ACC112 (cell line): ENCODE data around the gene TPCN1.

Source experiments
- H2AFZ ChIP-seq: fragments of 200-600 bp; sonication (generic); one replicate; pipeline ENCODE4 v1.6.0; 2017; ENCODE audit warnings: antibody characterized with exemption, low read length; ENCODE audit not compliant: unreplicated experiment
- H3K27ac ChIP-seq: fragments of 200-600 bp; sonication (generic); 2 replicates; pipeline ENCODE4 v1.5.1; 2014; ENCODE audit warnings: low read depth, mild to moderate bottlenecking, antibody characterized with exemption, low read length, moderate library complexity
- H3K27me3 ChIP-seq: fragments of 200-600 bp; sonication (generic); 2 replicates; pipeline ENCODE4 v1.6.1; 2014; ENCODE audit warnings: mild to moderate bottlenecking, antibody characterized with exemption, low read length, moderate library complexity, mixed read lengths; ENCODE audit not compliant: insufficient read depth
- H3K36me3 ChIP-seq: fragments of 200-600 bp; sonication (generic); 2 replicates; pipeline ENCODE4 v1.6.1; 2016; ENCODE audit warnings: mild to moderate bottlenecking, antibody characterized with exemption, low read length, moderate library complexity, mixed read lengths; ENCODE audit not compliant: insufficient read depth
- H3K4me1 ChIP-seq: fragments of 200-600 bp; sonication (generic); one replicate; pipeline ENCODE4 v1.6.1; 2016; ENCODE audit warnings: low read length, mixed read lengths; ENCODE audit not compliant: insufficient read depth, unreplicated experiment, control insufficient read depth
- H3K4me3 ChIP-seq: fragments of 200-600 bp; sonication (generic); 2 replicates; pipeline ENCODE4 v1.5.1; 2014; ENCODE audit warnings: mild to moderate bottlenecking, low read depth, low read length
- H3K79me2 ChIP-seq: fragments of 200-600 bp; sonication (generic); one replicate; pipeline ENCODE4 v1.6.0; 2016; ENCODE audit warnings: low read length; ENCODE audit not compliant: control insufficient read depth, unreplicated experiment, insufficient read depth

TPCN1 gene

DNA sequence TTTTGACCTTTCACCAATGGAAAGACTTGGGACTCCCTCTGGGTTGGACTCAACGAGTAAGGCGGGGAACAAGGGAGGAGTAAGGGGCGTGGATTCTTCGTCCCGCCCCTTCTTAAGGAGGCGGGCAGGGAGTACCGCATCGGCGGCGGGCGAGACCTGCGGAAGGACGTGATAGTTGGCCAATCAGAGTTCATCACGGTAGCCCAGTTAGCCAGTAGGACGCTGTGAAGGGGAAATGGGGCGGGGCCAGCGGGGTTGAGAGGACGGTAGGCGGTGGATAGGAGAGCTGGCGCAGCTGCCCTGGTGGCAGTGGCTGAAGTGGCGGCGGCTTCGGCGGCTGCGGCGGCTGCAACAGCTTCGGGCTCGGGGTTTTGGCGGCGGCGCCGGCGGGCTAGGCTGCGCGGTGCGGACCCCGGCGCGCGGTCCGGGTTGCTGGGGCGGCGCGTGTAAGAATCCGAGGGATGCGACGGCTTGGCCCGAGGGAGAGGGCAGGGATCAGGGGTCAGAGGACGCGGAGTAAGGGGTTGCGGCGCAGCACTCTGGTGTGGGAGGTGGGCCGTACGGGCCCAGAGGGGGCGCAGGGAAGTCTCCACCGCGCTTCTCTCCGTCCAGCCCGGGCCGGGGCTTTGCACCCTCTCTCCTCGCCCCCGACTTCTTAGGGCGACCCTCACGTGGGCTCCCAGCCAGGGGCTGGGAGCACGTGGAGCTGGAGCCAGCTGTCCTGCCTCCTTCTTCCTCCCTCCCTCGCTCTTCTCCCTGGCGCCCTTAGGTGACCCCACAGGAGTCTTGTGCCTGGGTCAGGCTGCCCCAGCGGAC lies at the start of gene TPCN1:
Gene TPCN1 (plus strand): TSS at position 284 of the 816 bp plus-strand sequence. CDS start 5,389 bp downstream, outside the sequence.
- H3K27ac ChIP-seq: peak within 1 kb of the TSS; percentile 94
- no peaks in the 10 kb centered on the region for H3K36me3 ChIP-seq
- H3K27me3 ChIP-seq: no peaks in the 10 kb centered on the region
- H3K4me1 ChIP-seq: peaks cover 32% of the 10 kb centered on the region
- peak within 1 kb of the TSS; percentile 88 for H3K4me3 ChIP-seq
- peaks cover 18% of the 10 kb centered on the region for H3K79me2 ChIP-seq
- H2AFZ ChIP-seq: peak within 1 kb of the TSS; percentile 70

DNA sequence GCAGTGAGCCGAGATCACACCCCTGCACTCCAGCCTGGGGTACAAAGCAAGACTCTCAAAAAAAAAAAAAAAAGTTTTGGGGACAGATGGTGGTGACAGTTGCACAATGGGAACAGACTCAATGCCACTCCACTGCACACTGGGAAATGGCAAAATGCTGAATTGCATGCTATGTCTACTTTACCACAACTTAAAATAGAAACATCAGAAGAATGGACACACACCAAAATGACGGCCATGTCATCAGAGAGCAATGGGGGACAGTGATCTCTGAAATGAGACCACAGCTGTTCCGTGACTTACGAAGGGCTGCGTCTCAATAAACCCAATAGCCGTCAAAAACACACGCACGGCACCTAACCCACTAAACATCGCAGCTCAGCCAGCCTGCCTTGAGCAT lies 49.7 kb upstream of the TPCN1 start:
- no peaks in the 10 kb centered on the region for H3K27me3 ChIP-seq
- H3K27ac ChIP-seq: no peak overlapping the region
- H3K79me2 ChIP-seq: no peaks in the 10 kb centered on the region
- H3K4me1 ChIP-seq: no peaks in the 10 kb centered on the region
- H3K36me3 ChIP-seq: peaks cover 28% of the 10 kb centered on the region
- no peak overlapping the region for H2AFZ ChIP-seq
- H3K4me3 ChIP-seq: no peak overlapping the region

DNA sequence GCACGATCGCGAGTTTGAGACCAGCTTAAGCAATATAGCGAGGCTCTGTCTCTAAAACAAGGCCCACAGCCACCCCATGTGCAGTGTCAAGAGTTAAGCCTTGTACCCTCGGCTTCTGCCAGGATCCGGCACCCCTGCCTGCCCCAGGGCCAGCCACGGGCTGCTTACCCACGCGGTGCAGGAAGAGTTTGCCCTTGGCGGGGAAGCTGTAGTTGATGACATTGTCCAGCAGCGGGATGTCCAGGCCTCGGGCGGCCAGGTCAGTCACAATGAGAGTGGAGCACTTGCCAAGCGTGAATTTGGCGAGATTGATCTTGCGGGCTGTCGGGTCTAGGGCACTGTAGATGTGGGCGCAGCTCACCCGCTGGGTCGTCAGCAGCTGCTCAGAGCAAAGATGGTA lies 49.1 kb upstream of the TPCN1 start:
- Histone ChIP-seq H3K4me3 (no peak overlapping the region), H3K79me2 (no peaks in the 10 kb centered on the region), H3K27me3 (no peaks in the 10 kb centered on the region), H3K27ac (no peak overlapping the region), H3K4me1 (no peaks in the 10 kb centered on the region), H2AFZ (no peak overlapping the region), H3K36me3 (peaks cover 30% of the 10 kb centered on the region)

DNA sequence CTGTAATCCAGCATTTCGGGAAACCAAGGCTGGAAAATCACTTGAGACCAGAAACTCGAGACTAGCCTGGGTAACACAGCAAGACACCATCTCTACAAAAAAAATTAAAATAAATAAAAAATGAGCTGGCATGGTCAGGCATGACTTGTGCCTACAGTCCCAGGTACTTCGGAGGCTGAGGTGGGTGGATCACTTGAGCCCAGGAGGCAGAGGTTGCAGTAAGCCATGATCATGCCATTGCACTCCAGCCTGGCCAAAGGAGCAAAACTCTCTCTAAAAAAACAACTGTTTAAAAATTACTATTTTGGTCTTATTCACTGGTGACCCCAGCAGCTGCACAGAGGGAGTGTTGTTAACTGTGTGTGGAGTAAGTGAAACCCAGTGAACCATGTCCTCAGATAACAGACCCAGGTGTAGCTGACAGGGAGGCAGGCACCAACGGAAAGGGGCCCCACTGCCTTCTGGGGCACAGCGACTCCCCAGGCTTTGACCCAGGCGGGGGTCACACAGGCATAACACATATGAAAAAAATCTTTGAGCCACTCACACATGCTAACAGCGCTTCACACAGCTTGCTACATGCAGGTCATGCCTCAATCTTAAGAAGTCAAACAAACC lies 48.1 kb upstream of the TPCN1 start:
- H3K4me3 ChIP-seq: no peak overlapping the region
- H3K27me3 ChIP-seq: no peaks in the 10 kb centered on the region
- H2AFZ ChIP-seq: no peak overlapping the region
- H3K4me1 ChIP-seq: no peaks in the 10 kb centered on the region
- no peaks in the 10 kb centered on the region for H3K79me2 ChIP-seq
- peaks cover 40% of the 10 kb centered on the region for H3K36me3 ChIP-seq
- no peak overlapping the region for H3K27ac ChIP-seq

DNA sequence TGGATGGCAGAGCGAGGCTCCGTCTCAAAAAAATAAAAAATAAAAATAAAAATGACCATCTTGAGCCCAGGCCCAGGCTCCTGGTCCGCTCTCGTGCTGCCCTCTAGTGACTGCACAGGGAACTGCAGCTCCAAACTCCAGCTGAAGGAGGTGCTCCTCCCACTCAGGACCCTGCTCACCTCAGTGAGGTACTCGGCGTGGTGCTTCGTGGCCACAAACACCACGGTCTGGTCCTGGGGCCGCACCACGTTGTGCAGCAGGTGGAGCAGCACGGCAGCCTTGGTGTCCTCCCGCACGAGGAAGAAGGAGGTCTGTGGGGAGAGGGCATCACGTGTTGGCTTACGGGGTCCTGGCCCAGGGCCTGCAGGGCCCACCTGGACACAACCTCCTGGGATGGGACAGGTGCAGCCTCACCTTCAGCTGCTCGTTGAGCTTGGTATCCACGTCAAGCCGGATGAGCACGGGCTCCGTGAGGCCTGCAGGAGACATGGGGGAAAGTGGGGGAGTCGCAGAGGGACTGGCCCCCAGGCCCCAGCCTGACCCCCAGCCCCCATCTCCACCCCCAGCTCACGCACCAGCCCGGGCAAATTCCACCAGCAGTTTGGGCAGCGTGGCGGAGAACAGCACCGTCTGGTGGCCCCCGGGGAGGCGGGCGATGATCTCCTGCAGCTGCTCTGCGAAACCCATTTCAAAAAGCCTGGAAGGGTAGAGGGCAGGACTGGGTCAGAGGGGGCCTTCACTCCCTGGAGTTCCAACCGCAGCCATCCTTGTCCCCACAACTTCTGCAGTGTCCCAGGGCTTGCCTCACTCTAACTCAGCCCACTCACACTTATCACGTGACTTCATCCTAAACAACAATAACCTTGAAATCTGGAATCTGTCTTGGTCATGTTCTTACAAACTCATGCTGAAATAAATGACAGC lies 46.5 kb upstream of the TPCN1 start:
- no peak overlapping the region for H3K27ac ChIP-seq
- no peak overlapping the region for H3K4me3 ChIP-seq
- H3K27me3 ChIP-seq: no peaks in the 10 kb centered on the region
- peaks cover 51% of the 10 kb centered on the region for H3K36me3 ChIP-seq
- peaks cover 3% of the 10 kb centered on the region for H3K79me2 ChIP-seq
- H2AFZ ChIP-seq: no peak overlapping the region
- H3K4me1 ChIP-seq: no peaks in the 10 kb centered on the region

DNA sequence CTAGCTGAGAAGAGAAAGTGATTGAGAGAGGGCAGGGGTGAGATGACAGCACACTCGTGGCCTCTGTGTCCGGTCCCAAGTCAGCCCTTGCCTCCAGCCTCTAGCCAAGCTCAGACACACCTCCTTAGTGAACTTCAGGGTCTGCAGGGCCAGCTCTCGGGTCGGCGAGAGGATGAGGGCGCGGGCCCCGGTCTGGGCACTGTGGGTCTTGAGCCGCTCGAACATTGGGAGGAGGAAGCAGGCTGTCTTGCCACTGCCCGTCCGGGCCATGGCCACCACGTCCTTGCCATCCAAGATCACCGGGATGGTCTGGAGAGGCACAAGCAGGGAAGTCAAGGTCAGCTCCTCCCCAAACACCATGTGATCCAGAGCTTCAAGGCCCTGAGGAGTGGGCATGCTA lies 42.2 kb upstream of the TPCN1 start:
- Histone ChIP-seq H3K27ac (no peak overlapping the region), H3K4me3 (no peak overlapping the region), H3K4me1 (peaks cover 6% of the 10 kb centered on the region), H3K79me2 (peaks cover 33% of the 10 kb centered on the region), H3K27me3 (no peaks in the 10 kb centered on the region), H3K36me3 (peaks cover 37% of the 10 kb centered on the region), H2AFZ (no peak overlapping the region)

GRCh38 chr12:113180333-113180732 lies 40.9 kb upstream of the TPCN1 start:
- no peak overlapping the region for H2AFZ ChIP-seq
- H3K27me3 ChIP-seq: no peaks in the 10 kb centered on the region
- H3K79me2 ChIP-seq: peaks cover 37% of the 10 kb centered on the region
- no peak overlapping the region for H3K4me3 ChIP-seq
- H3K27ac ChIP-seq: no peak overlapping the region
- peaks cover 6% of the 10 kb centered on the region for H3K4me1 ChIP-seq
- peaks cover 37% of the 10 kb centered on the region for H3K36me3 ChIP-seq

DNA sequence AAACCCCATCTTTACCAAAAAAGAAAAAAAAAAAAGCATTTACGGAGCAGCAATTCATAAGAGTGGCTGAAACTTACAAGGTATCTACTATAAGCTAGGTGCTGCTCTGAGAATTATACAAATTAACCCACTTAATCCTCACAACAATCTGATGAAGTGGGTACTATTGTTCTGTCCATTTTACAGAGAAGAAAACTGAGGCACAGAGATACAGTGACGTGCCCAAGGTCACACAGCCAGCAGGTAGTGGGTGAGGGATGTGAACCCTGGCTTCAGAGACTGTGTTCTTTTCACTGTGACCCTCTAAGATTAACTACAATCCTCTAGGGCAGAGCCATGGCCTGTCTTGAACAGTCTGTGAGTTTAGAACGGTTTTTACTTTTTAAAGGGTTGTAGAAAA lies 39.3 kb upstream of the TPCN1 start:
- Histone ChIP-seq H3K4me1 (peaks cover 15% of the 10 kb centered on the region), H3K79me2 (peaks cover 44% of the 10 kb centered on the region), H3K36me3 (peaks cover 32% of the 10 kb centered on the region), H3K4me3 (no peak overlapping the region), H2AFZ (no peak overlapping the region), H3K27ac (no peak overlapping the region), H3K27me3 (no peaks in the 10 kb centered on the region)

DNA sequence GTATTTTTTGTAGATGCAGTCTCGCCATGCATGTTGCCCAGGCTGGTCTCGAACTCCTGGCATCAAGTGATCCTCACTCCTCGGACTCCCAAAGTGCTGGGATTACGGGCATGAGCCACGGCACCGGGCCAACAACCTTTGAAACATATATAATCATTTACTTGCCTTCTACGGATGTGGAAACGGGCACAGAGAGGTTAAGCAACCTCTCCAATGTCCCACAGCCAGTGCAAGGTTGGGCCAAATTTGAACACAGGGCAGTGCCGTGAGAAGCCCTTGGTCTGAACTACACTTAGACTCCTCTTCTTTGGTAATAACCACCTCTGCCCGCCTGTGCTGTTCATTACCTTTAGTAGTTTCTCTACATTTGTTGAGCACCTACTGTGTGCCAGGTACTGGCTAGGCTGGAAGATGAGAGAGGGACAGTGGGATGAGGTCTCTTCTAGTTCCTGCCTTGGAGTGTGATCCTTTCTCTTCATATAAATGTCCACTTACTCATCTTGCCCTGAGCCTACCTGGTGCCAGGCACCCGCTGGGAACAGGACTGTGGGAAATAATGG lies 38.2 kb upstream of the TPCN1 start:
- no peaks in the 10 kb centered on the region for H3K27me3 ChIP-seq
- H3K4me1 ChIP-seq: peaks cover 19% of the 10 kb centered on the region
- H3K4me3 ChIP-seq: peak overlapping the region; percentile 90; the same call in 1 of the 2 replicates
- no peak overlapping the region for H2AFZ ChIP-seq
- H3K79me2 ChIP-seq: peaks cover 49% of the 10 kb centered on the region
- H3K27ac ChIP-seq: no peak overlapping the region
- peaks cover 21% of the 10 kb centered on the region for H3K36me3 ChIP-seq
